HepG2 (cell line): ENCODE results near the gene PEX10. TPM values are rescaled to one million over a fixed set of nuclear protein-coding genes. Genes with fewer than 3 reads are reported as not detected.
A peak's percentile ranks its signal among the peaks of the same experiment; 100 is the strongest.

Experiments used
- ARID2 ChIP-seq: sonication (generic); formaldehyde crosslinking; IDR thresholded peaks from 2 replicates; pipeline ENCODE4 v1.8.1; 2022; ENCODE audit warnings: mild to moderate bottlenecking, missing genetic modification reagents, borderline replicate concordance
- CBX5 ChIP-seq: sonication (generic); formaldehyde crosslinking; IDR thresholded peaks from 2 replicates; pipeline ENCODE4 v1.4.0; 2020; ENCODE audit warnings: missing genetic modification reagents, borderline replicate concordance
- DNMT1 ChIP-seq: sonication (generic); formaldehyde crosslinking; IDR thresholded peaks from 2 replicates; pipeline ENCODE4 v1.5.1; 2020; ENCODE audit warnings: mild to moderate bottlenecking, missing genetic modification reagents
- FOXC1 ChIP-seq: sonication (generic); formaldehyde crosslinking; IDR thresholded peaks from 2 replicates; pipeline ENCODE4 v1.8.0; 2022; ENCODE audit warnings: mild to moderate bottlenecking, missing genetic modification reagents, borderline replicate concordance
- KAT2B ChIP-seq: fragments of 150-350 bp; IDR thresholded peaks from 2 replicates; pipeline ENCODE4 v1.6.1; 2014; ENCODE audit warnings: low read depth, low read length, borderline replicate concordance
- MBD4 ChIP-seq: IDR thresholded peaks from 2 replicates; pipeline ENCODE4 v1.6.1; 2012; ENCODE audit warnings: low read length, inconsistent platforms, borderline replicate concordance
- NFE2L1 ChIP-seq: sonication (generic); formaldehyde crosslinking; IDR thresholded peaks from 2 replicates; pipeline ENCODE4 v1.4.0; 2020; ENCODE audit warnings: missing genetic modification reagents, mild to moderate bottlenecking, borderline replicate concordance
- SAP130 ChIP-seq: IDR thresholded peaks from 2 replicates; pipeline ENCODE4 v1.6.1; 2016; ENCODE audit warnings: low read depth
- THRA ChIP-seq: sonication (generic); formaldehyde crosslinking; IDR thresholded peaks from 2 replicates; pipeline ENCODE4 v1.4.0; 2020; ENCODE audit warnings: missing genetic modification reagents, borderline replicate concordance
- U2AF2 ChIP-seq: fragments of 200-400 bp; formaldehyde crosslinking; IDR thresholded peaks from 2 replicates; pipeline ENCODE4 v1.6.1; 2017; ENCODE audit warnings: low read depth, mild to moderate bottlenecking, low read length
- ZBTB20 ChIP-seq: sonication (generic); formaldehyde crosslinking; IDR thresholded peaks from 2 replicates; pipeline ENCODE4 v1.8.1; 2023; ENCODE audit warnings: missing genetic modification reagents, low read depth, mild to moderate bottlenecking, borderline replicate concordance
- ZBTB3 ChIP-seq: sonication (generic); formaldehyde crosslinking; IDR thresholded peaks from 2 replicates; pipeline ENCODE4 v1.4.0; 2020; ENCODE audit warnings: low read depth, mild to moderate bottlenecking, moderate library complexity, missing genetic modification reagents, borderline replicate concordance
- ZBTB37 ChIP-seq: sonication (generic); formaldehyde crosslinking; IDR thresholded peaks from 2 replicates; pipeline ENCODE4 v1.4.0; 2020; ENCODE audit warnings: mild to moderate bottlenecking, missing genetic modification reagents
- ZFP90 ChIP-seq: sonication (generic); formaldehyde crosslinking; IDR thresholded peaks from 2 replicates; pipeline ENCODE4 v1.8.0; 2022; ENCODE audit warnings: missing genetic modification reagents, mild to moderate bottlenecking, inconsistent platforms, borderline replicate concordance
- ZHX2 ChIP-seq, 2 experiments: sonication (generic) in 1 of 2; formaldehyde crosslinking in 1 of 2; IDR thresholded peaks; 2 replicates each; pipeline versions ENCODE4 v1.6.1 to v1.9.0; 2014 to 2022; ENCODE audit warnings: antibody characterized with exemption in 1 of 2, borderline replicate concordance in 1 of 2, inconsistent platforms in 1 of 2, low read depth in 1 of 2, missing genetic modification reagents in 1 of 2
- ZNF160 ChIP-seq: sonication (generic); formaldehyde crosslinking; IDR thresholded peaks from 2 replicates; pipeline ENCODE4 v1.8.0; 2022; ENCODE audit warnings: mild to moderate bottlenecking, inconsistent platforms, missing genetic modification reagents
- ZNF3 ChIP-seq: IDR thresholded peaks from 2 replicates; pipeline ENCODE4 v1.7.0; 2017; ENCODE audit warnings: inconsistent platforms
- ZNF335 ChIP-seq: sonication (generic); formaldehyde crosslinking; IDR thresholded peaks from 2 replicates; pipeline ENCODE4 v1.4.0; 2020; ENCODE audit warnings: missing genetic modification reagents
- ZNF777 ChIP-seq: sonication (generic); formaldehyde crosslinking; IDR thresholded peaks from 2 replicates; pipeline ENCODE4 v1.4.0; 2020; ENCODE audit warnings: missing genetic modification reagents
- ZSCAN20 ChIP-seq: sonication (generic); formaldehyde crosslinking; IDR thresholded peaks from 2 replicates; pipeline ENCODE4 v1.4.0; 2020; ENCODE audit warnings: missing genetic modification reagents, mild to moderate bottlenecking, borderline replicate concordance
- ZSCAN22 ChIP-seq: sonication (generic); formaldehyde crosslinking; IDR thresholded peaks from 2 replicates; pipeline ENCODE4 v1.4.0; 2020; ENCODE audit warnings: mild to moderate bottlenecking, missing genetic modification reagents
- polyA plus RNA-seq, 8 experiments: library from polyadenylated mRNA; depleted of rRNA in 3 of 8; stranded (reverse) in 7 of 8; unstranded in 1 of 8; fragments of >200 nt; fragmentation: Illumina TruSeq in 4 of 8; extraction: Trizol in 4 of 8; gene quantifications; 2 replicates each; pipeline versions ENCODE4 v1.2.1 to v1.2.3, GENCODE V29; 2011 to 2016; ENCODE audit warnings: low read depth in 4 of 8, missing spikeins in 1 of 8, mixed read lengths in 1 of 8; ENCODE audit not compliant: insufficient read depth in 1 of 8
- total RNA-seq, 5 experiments: library from RNA; depleted of rRNA; stranded (reverse); fragments of >200 nt; fragmentation: Illumina TruSeq; extraction: Trizol; gene quantifications; 2 replicates each; pipeline ENCODE4 v1.2.3, GENCODE V29; 2016; ENCODE audit warnings: low read depth in 1 of 5

PEX10 gene
- total and polyA plus RNA-seq, 2 of the 13 experiments (the other 11 are each of a cell fraction or from before 2014, with no cell fraction given): 16.1 to 39.6 TPM

GRCh38 chr1:2413495-2414296, 1.3 kb upstream of the PEX10 start (continued):
- TF ChIP-seq ZBTB37 (CRISPR knock-in tag) (peak; percentile 69), THRA (CRISPR knock-in tag) (no peak; the same call in 1 of the 2 replicates), DNMT1 (no peak), ZSCAN20 (no peak), ZNF777 (no peak; the same call in 1 of the 2 replicates), FOXC1 (no peak), ZHX2 (IDR thresholded peaks at IDR 0.05; ENCODE audit: low read depth) (no peak), ZHX2 (CRISPR knock-in tag; IDR thresholded peaks at IDR 0.05; ENCODE audit: borderline replicate concordance) (no peak), ZBTB3 (CRISPR knock-in tag) (no peak), CBX5 (CRISPR knock-in tag) (no peak), ZSCAN22 (peak; percentile 85), NFE2L1 (CRISPR knock-in tag) (no peak; the same call in 1 of the 2 replicates), U2AF2 (no peak), ZNF335 (CRISPR knock-in tag) (no peak), ZFP90 (no peak), ZNF160 (CRISPR knock-in tag) (no peak), KAT2B (no peak), ZBTB20 (CRISPR knock-in tag) (no peak; the same call in 1 of the 2 replicates), MBD4 (no peak), ARID2 (0 out of 2 replicates have a peak, but pooled peaks have one; percentile 53), SAP130 (CRISPR knock-in tag) (peak; percentile 74), ZNF3 (CRISPR knock-in tag) (no peak)
